RWPE1 (cell line): ENCODE measurements around the gene GRK3.

Source experiments
- CTCF ChIA-PET: fragments of 350-600 bp; sonication (Branson Sonifier 250); formaldehyde crosslinking; extraction: SDS; loops from one replicate; lab custom pipeline; 2021; lab: Yijun Ruan, JAX
- POLR2A ChIA-PET: fragments of 400-600 bp; formaldehyde crosslinking; extraction: SDS; loops from one replicate; lab custom pipeline; 2020; ENCODE audit warnings: antibody characterized with exemption; ENCODE audit not compliant: low non-redundant PET; lab: Yijun Ruan, JAX
- DNase-seq: peaks from one replicate; pipeline ENCODE4 v3.0.0; 2012; ENCODE audit warnings: low spot score
- H3K27ac ChIP-seq: fragments of 450-650 bp; 2 replicates; pipeline ENCODE4 v1.5.1; 2017
- TF ChIP-seq, protein P1 (sequence below): fragments of 450-650 bp; conservative IDR thresholded peaks from 2 replicates; pipeline ENCODE4 v1.5.1; 2017; ENCODE audit warnings: low read depth, mild to moderate bottlenecking

GRK3 gene

DNA sequence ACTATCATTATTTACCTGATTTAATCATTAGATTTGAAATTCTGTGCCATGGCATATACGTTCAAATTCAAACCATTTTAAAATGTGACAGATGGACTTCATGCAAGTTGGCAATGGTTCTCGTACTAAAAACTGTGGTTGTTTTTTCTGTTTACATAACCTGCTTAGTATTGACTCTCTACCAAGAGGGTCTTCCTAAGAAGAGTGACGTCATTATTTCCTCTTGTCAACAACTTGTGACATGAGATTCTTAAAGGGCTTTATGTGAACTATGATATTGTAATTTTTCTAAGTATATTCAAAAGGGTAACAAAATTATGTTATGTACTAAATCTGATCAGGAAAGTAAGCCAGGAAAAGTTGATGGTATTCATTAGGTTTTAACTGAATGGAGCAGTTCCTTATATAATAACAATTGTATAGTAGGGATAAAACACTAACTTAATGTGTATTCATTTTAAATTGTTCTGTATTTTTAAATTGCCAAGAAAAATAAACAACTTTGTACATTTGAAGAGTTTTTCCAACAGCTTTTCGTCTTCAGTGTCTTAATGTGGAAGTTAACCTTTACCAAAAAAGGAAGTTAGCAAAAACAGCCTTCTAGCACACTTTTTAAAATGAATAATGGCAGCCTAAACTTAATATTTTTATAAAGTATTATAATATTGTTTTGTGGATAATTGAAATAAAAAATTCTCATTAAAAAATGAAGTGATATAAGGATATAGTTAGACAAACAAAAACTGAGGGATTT lies 87.0 kb downstream of the GRK3 start:
- ChIA-PET CTCF (no interaction called here), POLR2A (no interaction called here)
- DNase-seq: no peak
- no peak overlapping the region for H3K27ac ChIP-seq
- TF ChIP-seq, protein P1, sequence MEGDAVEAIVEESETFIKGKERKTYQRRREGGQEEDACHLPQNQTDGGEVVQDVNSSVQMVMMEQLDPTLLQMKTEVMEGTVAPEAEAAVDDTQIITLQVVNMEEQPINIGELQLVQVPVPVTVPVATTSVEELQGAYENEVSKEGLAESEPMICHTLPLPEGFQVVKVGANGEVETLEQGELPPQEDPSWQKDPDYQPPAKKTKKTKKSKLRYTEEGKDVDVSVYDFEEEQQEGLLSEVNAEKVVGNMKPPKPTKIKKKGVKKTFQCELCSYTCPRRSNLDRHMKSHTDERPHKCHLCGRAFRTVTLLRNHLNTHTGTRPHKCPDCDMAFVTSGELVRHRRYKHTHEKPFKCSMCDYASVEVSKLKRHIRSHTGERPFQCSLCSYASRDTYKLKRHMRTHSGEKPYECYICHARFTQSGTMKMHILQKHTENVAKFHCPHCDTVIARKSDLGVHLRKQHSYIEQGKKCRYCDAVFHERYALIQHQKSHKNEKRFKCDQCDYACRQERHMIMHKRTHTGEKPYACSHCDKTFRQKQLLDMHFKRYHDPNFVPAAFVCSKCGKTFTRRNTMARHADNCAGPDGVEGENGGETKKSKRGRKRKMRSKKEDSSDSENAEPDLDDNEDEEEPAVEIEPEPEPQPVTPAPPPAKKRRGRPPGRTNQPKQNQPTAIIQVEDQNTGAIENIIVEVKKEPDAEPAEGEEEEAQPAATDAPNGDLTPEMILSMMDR: no peak

DNA sequence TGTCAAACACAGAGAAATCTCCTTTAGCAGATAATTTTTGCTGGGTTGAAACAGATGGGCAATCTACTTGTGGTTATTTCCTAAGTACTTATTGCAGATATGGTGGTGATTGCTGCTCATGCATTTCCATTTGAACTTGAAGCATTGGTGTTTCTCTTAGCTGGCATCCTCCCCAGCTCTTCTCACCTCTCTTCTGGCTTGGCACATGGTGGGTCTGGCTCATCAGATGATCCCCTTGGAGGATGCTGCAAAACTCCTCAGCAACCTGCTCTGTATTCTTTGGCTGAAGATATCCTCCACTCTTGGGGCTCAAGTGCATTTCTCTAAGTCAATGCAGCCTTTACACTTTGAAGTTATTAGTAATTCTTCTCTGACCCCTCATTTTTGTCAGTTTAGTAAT lies 90.2 kb downstream of the GRK3 start:
- H3K27ac ChIP-seq: no peak overlapping the region
- DNase-seq: no peak
- ChIA-PET POLR2A (no interaction called here), CTCF (interaction anchor here (0.5 kb wide), 1 partner anchor 26 kb away, joined by 3 read pairs; no protein-coding TSS in a partner anchor)
- TF ChIP-seq, protein P1: no peak

DNA sequence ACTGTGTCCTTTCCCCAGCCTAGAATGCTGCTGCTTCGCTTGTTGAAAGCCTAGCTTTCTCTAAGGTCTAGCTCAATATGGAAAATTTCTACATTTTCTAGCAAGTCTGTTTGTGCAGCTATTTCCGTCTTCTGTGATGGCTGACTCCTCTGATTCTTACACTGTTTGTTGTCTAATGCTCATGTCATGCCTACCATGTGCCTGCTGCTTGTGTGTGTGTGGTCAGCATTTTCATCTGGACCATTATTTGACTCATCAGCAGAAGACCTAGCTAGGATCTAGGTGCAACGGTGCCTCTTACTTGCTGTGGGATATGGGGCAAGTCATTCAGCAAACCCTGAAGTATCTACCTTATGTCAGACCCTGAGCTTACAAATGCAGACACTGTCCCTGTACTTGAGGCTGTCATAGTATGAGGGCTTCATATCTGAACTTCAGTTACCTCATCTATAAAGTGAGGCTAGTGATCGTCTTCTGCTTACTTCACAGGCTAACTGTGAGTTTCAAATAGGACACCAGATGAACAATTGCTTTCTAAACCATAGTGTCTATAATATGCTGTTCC lies 91.0 kb downstream of the GRK3 start:
- ChIA-PET POLR2A (no interaction called here), CTCF (interaction anchor here (1.1 kb wide), 1 partner anchor 11 kb away, joined by 3 read pairs; no protein-coding TSS in a partner anchor)
- TF ChIP-seq, protein P1: no peak

DNA sequence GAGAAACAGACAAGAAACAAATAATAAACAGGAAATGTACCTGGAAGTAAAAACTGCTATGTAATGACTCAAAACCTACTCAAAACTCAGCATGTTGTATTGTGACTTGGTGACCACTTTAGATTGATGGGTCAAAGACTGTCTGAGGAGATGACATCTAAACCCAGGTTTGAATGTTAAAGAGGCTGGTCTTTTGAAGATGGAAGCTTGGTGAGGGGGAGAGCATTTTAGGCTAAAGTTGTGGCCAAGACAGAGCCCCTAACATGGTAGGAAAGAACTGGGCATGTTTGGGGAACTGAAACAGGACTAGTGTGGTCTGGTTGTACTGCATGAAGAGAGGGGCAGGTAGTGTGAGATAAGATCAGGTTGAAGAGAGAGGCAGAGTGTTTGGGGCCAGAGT lies 92.2 kb downstream of the GRK3 start:
- POLR2A ChIA-PET: no interaction called here

More for the DNA sequence above, 91.0 kb downstream of the GRK3 start:
- H3K27ac ChIP-seq: no peak overlapping the region
- DNase-seq: no peak

DNA sequence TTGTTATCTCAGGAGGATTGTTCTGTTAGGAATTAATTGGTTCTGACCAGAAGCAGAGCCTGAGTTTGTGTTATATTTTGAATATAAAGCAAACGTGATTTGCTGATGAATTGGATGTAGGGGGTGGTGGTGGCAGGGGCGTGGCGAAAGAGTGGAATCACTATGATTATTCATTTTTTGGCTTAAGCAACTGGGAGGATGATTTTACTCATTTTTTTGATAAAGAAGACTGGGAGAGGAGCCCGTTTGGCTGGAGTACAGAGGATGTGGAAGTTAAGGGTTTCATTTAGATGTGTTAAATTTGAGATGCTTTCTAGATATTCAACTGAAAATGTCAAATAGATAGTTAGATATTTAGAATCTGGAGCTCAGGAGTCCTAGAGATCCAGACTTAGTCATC lies 94.2 kb downstream of the GRK3 start:
- H3K27ac ChIP-seq: no peak overlapping the region
- POLR2A ChIA-PET: no interaction called here

More for the DNA sequence above, 92.2 kb downstream of the GRK3 start:
- DNase-seq: no peak
- TF ChIP-seq, protein P1: no peak
- H3K27ac ChIP-seq: no peak overlapping the region
- CTCF ChIA-PET: interaction anchor here (1.1 kb wide), 1 partner anchor 9 kb away, joined by 3 read pairs; no protein-coding TSS in a partner anchor

DNA sequence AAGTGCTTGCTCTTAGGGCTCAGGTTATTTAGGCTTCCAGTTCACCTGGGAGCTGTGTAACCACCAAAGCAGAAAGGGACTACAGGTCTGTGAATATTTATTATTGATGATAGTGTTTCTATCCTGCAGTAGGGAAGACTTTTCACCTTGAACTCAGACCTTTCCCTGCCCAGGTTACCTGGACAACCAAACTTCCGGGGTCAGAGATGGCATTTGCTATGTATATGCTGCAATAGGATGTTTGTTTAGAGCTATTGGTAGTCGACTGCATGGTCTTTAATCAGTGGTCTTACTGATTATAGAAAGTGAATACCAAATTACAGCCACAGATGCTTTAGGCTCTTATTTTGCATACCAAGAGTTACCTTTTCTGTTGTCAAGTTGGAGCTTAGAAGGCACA lies 94.9 kb downstream of the GRK3 start:
- ChIA-PET CTCF (no interaction called here), POLR2A (no interaction called here)
- DNase-seq: no peak
- TF ChIP-seq, protein P1: no peak
- H3K27ac ChIP-seq: no peak overlapping the region

More for the DNA sequence above, 94.2 kb downstream of the GRK3 start:
- no peak for DNase-seq
- TF ChIP-seq, protein P1: no peak
- CTCF ChIA-PET: no interaction called here
